HuH-7.5 (cell line): Measurements from ENCODE around the gene EPHB6.

Experiments
- DNase-seq: peaks from one replicate; pipeline ENCODE4 v3.0.0; 2011; ENCODE audit warnings: low spot score

Gene EPHB6

GRCh38 chr7:142854372-142855113 is at the start of gene EPHB6:
Gene EPHB6, plus strand, starts transcription at chr7:142855076. Its CDS starts 8,152 bp downstream, at chr7:142863228.
- peak; percentile 48 for DNase-seq

- DNase-seq = no peak
Observed at GRCh38 chr7:142805350-142806021, 49.4 kb upstream of the EPHB6 start.

- DNase-seq = no peak
Observed at GRCh38 chr7:142806022-142806356, 48.9 kb upstream of the EPHB6 start.

GRCh38 chr7:142806957-142807356 is 47.9 kb upstream of the EPHB6 start:
- no peak for DNase-seq

GRCh38 chr7:142807855-142808460 is 46.9 kb upstream of the EPHB6 start:
- DNase-seq = no peak

GRCh38 chr7:142808461-142808801 is 46.4 kb upstream of the EPHB6 start:
- DNase-seq = no peak

- DNase-seq = no peak
Observed at GRCh38 chr7:142808802-142809583, 45.9 kb upstream of the EPHB6 start.

GRCh38 chr7:142809671-142810070 is 45.2 kb upstream of the EPHB6 start:
- DNase-seq = no peak

- peak; percentile 43 for DNase-seq
Observed at GRCh38 chr7:142811154-142811737, 43.6 kb upstream of the EPHB6 start.

GRCh38 chr7:142812437-142813215 is 42.2 kb upstream of the EPHB6 start:
- no peak for DNase-seq

- DNase-seq = no peak
Observed at GRCh38 chr7:142813226-142813625, 41.6 kb upstream of the EPHB6 start.

GRCh38 chr7:142813699-142814098 is 41.2 kb upstream of the EPHB6 start:
- no peak for DNase-seq

GRCh38 chr7:142814451-142814850 is 40.4 kb upstream of the EPHB6 start:
- no peak for DNase-seq

GRCh38 chr7:142815134-142815533 is 39.7 kb upstream of the EPHB6 start:
- DNase-seq = no peak

- no peak for DNase-seq
Observed at GRCh38 chr7:142817506-142817905, 37.4 kb upstream of the EPHB6 start.

- no peak for DNase-seq
Observed at GRCh38 chr7:142819530-142819929, 35.3 kb upstream of the EPHB6 start.

GRCh38 chr7:142822714-142823113 is 32.2 kb upstream of the EPHB6 start:
- DNase-seq = no peak

GRCh38 chr7:142827951-142828500 is 26.9 kb upstream of the EPHB6 start:
- DNase-seq = no peak

- DNase-seq = no peak
Observed at GRCh38 chr7:142832417-142832816, 22.5 kb upstream of the EPHB6 start.

- no peak for DNase-seq
Observed at GRCh38 chr7:142833174-142834048, 21.5 kb upstream of the EPHB6 start.
